Muscle layer of colon (tissue), 2 donors: ENCODE results near the gene RTL10.
"Not testable (repeated sequence)": the region's sequence is repeated elsewhere in the genome, so short reads cannot be mapped to it uniquely, and the experiment has no call there.

Source experiments
- H3K27ac ChIP-seq: one replicate; pipeline ENCODE4 v1.7.0; 2013; ENCODE audit warnings: low read depth, mild to moderate bottlenecking, low read length, moderate library complexity
- H3K27me3 ChIP-seq, 2 donors: one replicate each; pipeline ENCODE4 v1.7.0; 2013; ENCODE audit warnings: low read length in 2 of 2, mild to moderate bottlenecking in 2 of 2; ENCODE audit not compliant: insufficient read depth in 2 of 2, control insufficient read depth in 1 of 2
- H3K36me3 ChIP-seq: one replicate; pipeline ENCODE4 v1.7.0; 2013; ENCODE audit warnings: mild to moderate bottlenecking, low read length; ENCODE audit not compliant: insufficient read depth
- H3K4me1 ChIP-seq: one replicate; pipeline ENCODE4 v1.7.0; 2013; ENCODE audit warnings: mild to moderate bottlenecking, low read length; ENCODE audit not compliant: insufficient read depth
- H3K4me3 ChIP-seq, 2 donors: one replicate each; pipeline ENCODE4 v1.7.0; 2013; ENCODE audit warnings: low read length in 2 of 2, low read depth in 1 of 2, mild to moderate bottlenecking in 1 of 2, moderate library complexity in 1 of 2
- H3K9ac ChIP-seq: one replicate; pipeline ENCODE4 v1.7.0; 2013; ENCODE audit warnings: low read length
- H3K9me3 ChIP-seq: one replicate; pipeline ENCODE4 v1.7.0; 2013; ENCODE audit warnings: mild to moderate bottlenecking, low read length
- donor health status: abdominal sarcoma.
- donor health status: Adenocarcinoma of cecum.

The RTL10 gene

GRCh38 chr22:19843107-19843856 is 11.4 kb downstream of the RTL10 start:
- no peak overlapping the region for H3K9ac ChIP-seq
- H3K36me3 ChIP-seq, result no peaks in the 10 kb centered on the region
- H3K27me3 ChIP-seq, result no peaks in the 10 kb centered on the region
- no peaks in the 10 kb centered on the region for H3K4me1 ChIP-seq
- no peaks in the 10 kb centered on the region for H3K9me3 ChIP-seq
- no peak overlapping the region for H3K4me3 ChIP-seq
- H3K27ac ChIP-seq, result no peak overlapping the region

GRCh38 chr22:19842393-19843106 is 12.1 kb downstream of the RTL10 start:
- no peak overlapping the region for H3K4me3 ChIP-seq
- H3K9me3 ChIP-seq, result no peaks in the 10 kb centered on the region
- no peak overlapping the region for H3K27ac ChIP-seq
- no peaks in the 10 kb centered on the region for H3K36me3 ChIP-seq
- H3K9ac ChIP-seq, result no peak overlapping the region
- H3K4me1 ChIP-seq, result no peaks in the 10 kb centered on the region
- H3K27me3 ChIP-seq, result no peaks in the 10 kb centered on the region

- Histone ChIP-seq H3K4me1 (no peaks in the 10 kb centered on the region), H3K9ac (no peak overlapping the region), H3K4me3 (no peak overlapping the region), H3K36me3 (no peaks in the 10 kb centered on the region), H3K9me3 (no peaks in the 10 kb centered on the region), H3K27me3 (no peaks in the 10 kb centered on the region), H3K27ac (no peak overlapping the region)
These were observed 12.9 kb downstream of the RTL10 start for GRCh38 chr22:19841641-19842392.

GRCh38 chr22:19840955-19841640 is 13.6 kb downstream of the RTL10 start:
- H3K36me3 ChIP-seq, result no peaks in the 10 kb centered on the region
- H3K4me1 ChIP-seq, result no peaks in the 10 kb centered on the region
- H3K4me3 ChIP-seq, result no peak overlapping the region
- H3K9me3 ChIP-seq, result no peaks in the 10 kb centered on the region
- H3K27ac ChIP-seq, result no peak overlapping the region
- no peak overlapping the region for H3K9ac ChIP-seq
- H3K27me3 ChIP-seq, result no peaks in the 10 kb centered on the region

GRCh38 chr22:19840059-19840458 is 14.6 kb downstream of the RTL10 start:
- Histone ChIP-seq H3K4me3 (no peak overlapping the region), H3K36me3 (no peaks in the 10 kb centered on the region), H3K9ac (no peak overlapping the region), H3K9me3 (no peaks in the 10 kb centered on the region), H3K27me3 (no peaks in the 10 kb centered on the region), H3K27ac (no peak overlapping the region), H3K4me1 (no peaks in the 10 kb centered on the region)

DNA sequence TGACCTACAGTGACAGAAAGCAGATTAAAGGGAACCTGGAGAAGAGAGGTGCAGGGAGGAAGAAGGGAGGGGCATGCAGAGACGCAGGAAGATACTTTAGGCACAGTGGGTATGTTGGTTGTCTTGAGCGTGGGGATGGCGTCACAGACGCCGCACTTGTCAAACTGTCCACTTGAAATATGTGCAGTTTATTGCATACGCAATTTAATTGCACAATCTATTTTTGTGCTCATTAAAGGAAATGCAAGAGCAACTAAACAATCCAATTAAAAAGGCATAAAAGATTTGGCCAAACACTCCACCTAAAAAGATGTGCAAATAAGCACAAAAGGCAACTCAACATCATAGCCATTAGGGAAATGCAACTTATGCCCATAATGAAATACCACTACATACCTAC is 16.8 kb downstream of the RTL10 start:
- Histone ChIP-seq H3K4me3 (no peak overlapping the region), H3K4me1 (no peaks in the 10 kb centered on the region), H3K36me3 (no peaks in the 10 kb centered on the region), H3K9ac (no peak overlapping the region), H3K9me3 (no peaks in the 10 kb centered on the region), H3K27ac (no peak overlapping the region), H3K27me3 (no peaks in the 10 kb centered on the region)

DNA sequence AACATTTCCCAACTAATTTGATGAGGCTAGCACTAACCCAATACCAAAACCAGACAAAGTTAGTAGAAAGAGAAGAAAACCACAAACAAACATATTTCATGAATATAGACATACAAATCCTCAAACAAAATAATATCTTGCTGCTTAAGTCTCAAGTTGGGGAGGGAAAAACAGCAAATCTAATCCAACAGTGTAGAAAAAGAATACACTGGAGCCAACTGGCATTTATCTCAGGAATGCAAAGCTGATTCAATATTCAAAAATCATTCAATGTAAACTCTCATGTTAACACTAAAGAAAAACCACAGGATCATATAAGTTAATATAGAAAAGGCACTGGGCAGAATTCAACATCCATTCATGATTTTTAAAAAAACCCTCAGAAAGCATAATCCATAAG is 18.2 kb downstream of the RTL10 start:
- Histone ChIP-seq H3K27me3 (no peaks in the 10 kb centered on the region), H3K4me3 (no peak overlapping the region), H3K36me3 (no peaks in the 10 kb centered on the region), H3K27ac (no peak overlapping the region), H3K9me3 (no peaks in the 10 kb centered on the region), H3K4me1 (no peaks in the 10 kb centered on the region), H3K9ac (no peak overlapping the region)

GRCh38 chr22:19834599-19834998 is 20.1 kb downstream of the RTL10 start:
- Histone ChIP-seq H3K27me3 (no peaks in the 10 kb centered on the region), H3K4me1 (no peaks in the 10 kb centered on the region), H3K27ac (no peak overlapping the region), H3K4me3 (no peak overlapping the region), H3K36me3 (no peaks in the 10 kb centered on the region), H3K9ac (no peak overlapping the region), H3K9me3 (no peaks in the 10 kb centered on the region)

GRCh38 chr22:19833327-19833726 is 21.3 kb downstream of the RTL10 start:
- not testable (repeated sequence) for H3K27me3 ChIP-seq, H3K36me3 ChIP-seq, H3K9ac ChIP-seq, H3K4me1 ChIP-seq, H3K27ac ChIP-seq, H3K4me3 ChIP-seq, H3K9me3 ChIP-seq

DNA sequence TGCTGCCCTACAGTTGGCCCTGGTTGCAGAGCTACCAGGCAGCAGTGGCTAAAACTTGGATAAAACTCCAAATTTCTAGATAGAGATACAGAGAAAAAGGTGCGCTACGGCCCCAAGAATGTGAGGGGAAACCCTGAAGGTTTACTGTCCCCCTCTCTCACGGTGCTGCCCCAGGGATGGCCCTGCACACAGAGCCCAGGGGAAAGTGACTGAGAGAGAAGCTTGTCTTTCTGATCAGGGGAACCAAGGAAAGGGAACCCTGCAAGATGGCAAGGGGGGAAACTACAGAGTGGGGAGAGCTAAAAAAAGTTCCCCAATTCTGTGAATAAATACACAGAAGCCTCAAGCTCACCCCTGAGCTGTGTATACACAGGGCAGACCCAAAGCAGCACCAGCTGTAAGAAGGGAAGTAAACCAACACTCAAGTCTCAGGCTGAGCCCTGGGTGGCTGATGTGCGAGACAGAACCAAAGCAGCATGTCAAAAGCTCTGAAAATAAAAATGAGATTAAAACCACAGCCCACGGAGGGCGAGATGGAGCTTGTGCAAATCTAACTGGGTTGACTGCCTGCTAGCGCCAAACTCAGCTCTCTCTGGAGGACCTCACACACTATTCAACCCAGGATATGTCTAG is 22.1 kb downstream of the RTL10 start:
- H3K9ac ChIP-seq, result no peak overlapping the region
- H3K27me3 ChIP-seq, result no peaks in the 10 kb centered on the region
- H3K36me3 ChIP-seq, result no peaks in the 10 kb centered on the region
- no peaks in the 10 kb centered on the region for H3K9me3 ChIP-seq
- H3K4me1 ChIP-seq, result no peaks in the 10 kb centered on the region
- H3K4me3 ChIP-seq, result no peak overlapping the region
- H3K27ac ChIP-seq, result no peak overlapping the region

GRCh38 chr22:19831979-19832378 is 22.7 kb downstream of the RTL10 start:
- H3K9me3 ChIP-seq, H3K4me3 ChIP-seq, H3K9ac ChIP-seq, H3K4me1 ChIP-seq, H3K27ac ChIP-seq, H3K36me3 ChIP-seq, H3K27me3 ChIP-seq: not testable (repeated sequence)
